ENCODE results near the gene ZEB2. TPM values are rescaled to one million over a fixed set of nuclear protein-coding genes. Genes with fewer than 3 reads are reported as not detected.

Gene ZEB2
- total and polyA plus RNA-seq, 2 of the 8 experiments (the other 6 are each of a cell fraction or from before 2014, with no cell fraction given) = 0.38 TPM; not detected in 1

GRCh38 chr2:144411473-144411872 is 108.4 kb downstream of the ZEB2 start:
- no peak overlapping the region for H2AFZ ChIP-seq (ENCODE audit: low read length)
- 0 out of 2 replicates have a peak, but pooled peaks cover under 1% of the 10 kb centered on the region for H3K23me2 ChIP-seq (ENCODE audit: low read depth, low read length)
- no peak overlapping the region for H4K5ac ChIP-seq (ENCODE audit: insufficient read length, low read depth, low read length)
- no peaks in the 10 kb centered on the region for H3K79me2 ChIP-seq (ENCODE audit: control insufficient read depth in 1 of 2, insufficient read depth in 2 of 2, low read length in 2 of 2)
- H3K4ac ChIP-seq (replicated peaks; ENCODE audit: insufficient read length, low read depth, low read length) = no peak overlapping the region
- H3K4me2 ChIP-seq (ENCODE audit: insufficient read depth in 1 of 2, low read depth in 2 of 2, low read length in 2 of 2) = no peak overlapping the region
- no peak overlapping the region for H3K9ac ChIP-seq (replicated peaks in 1 of 4; ENCODE audit: extremely low read depth in 1 of 4, low read depth in 3 of 4, low read length in 3 of 4)
- no peak overlapping the region for H3K4me3 ChIP-seq (ENCODE audit: extremely low read depth in 1 of 4, insufficient read depth in 2 of 4, low read depth in 3 of 4, low read length in 4 of 4)
- no peaks in the 10 kb centered on the region for H3K9me3 ChIP-seq (ENCODE audit: insufficient read depth in 2 of 2, low read depth in 1 of 2, low read length in 1 of 2)
- ChIA-PET POLR2A (ENCODE audit: partially characterized antibody) (no interaction called here), CTCF (ENCODE audit: partially characterized antibody) (no interaction called here)
- H2AK5ac ChIP-seq (ENCODE audit: low read depth, low read length) = no peak overlapping the region
- H4K8ac ChIP-seq (ENCODE audit: extremely low read depth, insufficient read depth, low read length) = no peak overlapping the region
- no peak overlapping the region for H2BK5ac ChIP-seq (ENCODE audit: low read depth, low read length)
- no peak for DNase-seq (ENCODE audit: low read depth in 1 of 2, low spot score in 2 of 2)
- H4K91ac ChIP-seq (replicated peaks; ENCODE audit: insufficient read length, low read length) = no peak overlapping the region
- H2BK20ac ChIP-seq (ENCODE audit: low read length) = no peak overlapping the region
- no peak overlapping the region for H3K56ac ChIP-seq (replicated peaks; ENCODE audit: insufficient read length, low read depth, low read length)
- no peak for FAIRE-seq
- no peak overlapping the region for H3K14ac ChIP-seq (ENCODE audit: insufficient read length)
- no peaks in the 10 kb centered on the region for H3K27me3 ChIP-seq (replicated peaks in 1 of 4; ENCODE audit: control insufficient read depth in 3 of 4, extremely low read depth in 1 of 4, insufficient read depth in 3 of 4, low read length in 3 of 4)
- no peak overlapping the region for H3K27ac ChIP-seq (ENCODE audit: low read depth, low read length)
- no peak overlapping the region for H2BK12ac ChIP-seq (ENCODE audit: low read depth, low read length)
- no peaks in the 10 kb centered on the region for H3K79me1 ChIP-seq (ENCODE audit: low read depth, low read length)
- H3K18ac ChIP-seq (ENCODE audit: extremely low read depth, low read length) = no peak overlapping the region
- WGBS, 2 experiments (ENCODE audit: extremely low coverage in 1 of 2, insufficient coverage in 1 of 2, insufficient read length in 1 of 2, insufficient replicate concordance in 2 of 2, low coverage in 1 of 2, low lambda C conversion rate in 2 of 2, missing lambda C conversion rate in 1 of 2) = 85% methylated on average over 7 of the region's 7 CpGs; no CpG with 5 or more reads in 1 of the 2 experiments
- H3K4me1 ChIP-seq (replicated peaks in 1 of 4; ENCODE audit: control insufficient read depth in 3 of 4, insufficient read depth in 4 of 4, low read length in 3 of 4) = peaks cover 0 to 3% (median 0%) of the 10 kb centered on the region in 4 experiments; a peak in 1 of 7 replicates
- H4K20me1 ChIP-seq (replicated peaks in 1 of 2; ENCODE audit: control insufficient read depth in 1 of 2, insufficient read depth in 2 of 2, low read length in 2 of 2) = no peaks in the 10 kb centered on the region
- no peaks in the 10 kb centered on the region for H3K36me3 ChIP-seq (ENCODE audit: control insufficient read depth in 2 of 4, insufficient read depth in 4 of 4, low read length in 3 of 4)
- H2BK120ac ChIP-seq (replicated peaks; ENCODE audit: low read depth, low read length) = no peak overlapping the region
- no peak overlapping the region for H3K23ac ChIP-seq (ENCODE audit: insufficient read length)
- no peak overlapping the region for H2BK15ac ChIP-seq (ENCODE audit: low read length)
- TF ChIP-seq TEAD4 (IDR thresholded peaks at IDR 0.05; ENCODE audit: low read depth, low read length) = no peak
